DMS153 (cell line): Measurements from ENCODE around the gene RHBDD1.

Source experiments
- DNase-seq: peaks from one replicate; lab custom pipeline; 2025; lab: John Stamatoyannopoulos, UW

RHBDD1 gene

DNA sequence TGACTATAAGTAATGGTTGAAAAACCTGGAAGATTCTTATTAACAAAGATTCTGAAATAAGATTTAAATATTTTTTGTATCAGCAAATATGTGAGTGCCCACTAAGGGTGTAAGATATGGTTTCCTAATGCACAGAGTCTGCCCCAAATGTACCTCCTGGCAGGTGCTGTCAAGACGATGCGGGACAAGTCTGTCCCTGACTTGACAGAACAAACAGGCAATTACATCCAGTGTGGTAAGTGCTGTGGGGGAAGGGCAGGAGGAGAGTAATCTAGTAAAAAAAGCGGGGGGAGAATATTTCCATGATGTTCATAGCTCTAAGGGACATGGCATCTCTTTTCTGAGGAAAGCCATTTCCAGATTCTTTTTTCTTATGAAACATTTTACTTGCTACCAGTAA, 200.7 kb downstream of the RHBDD1 start:
- no peak for DNase-seq

DNA sequence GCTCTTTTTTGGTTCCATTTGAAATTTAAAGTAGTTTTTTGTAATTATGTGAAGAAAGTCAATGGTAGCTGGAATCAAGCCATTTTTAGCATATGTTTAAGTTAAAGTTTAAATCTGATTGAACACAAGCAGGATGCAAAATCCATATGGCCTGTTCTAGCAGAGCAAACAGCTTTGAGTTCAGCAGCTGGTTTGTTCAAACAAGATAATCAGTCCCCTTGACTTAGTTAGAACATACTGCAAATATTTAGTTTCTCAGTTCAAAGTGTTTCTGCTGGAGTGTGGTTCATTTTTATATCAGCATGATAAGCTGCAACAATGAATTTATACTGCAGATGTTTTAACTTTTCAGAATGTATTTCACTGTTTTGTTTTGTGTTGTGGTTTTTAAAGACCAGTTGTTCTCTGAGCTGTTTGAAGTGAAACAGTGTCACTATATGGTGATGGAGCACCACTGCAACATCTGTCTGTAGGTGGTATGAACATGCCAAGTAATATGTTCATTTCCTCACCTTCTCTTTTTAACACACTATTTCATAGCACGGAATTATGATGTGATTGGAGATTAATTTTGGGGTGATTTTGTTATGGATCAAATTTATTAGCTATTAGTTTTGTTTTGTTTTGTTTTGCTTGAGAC, 202.8 kb downstream of the RHBDD1 start:
- no peak for DNase-seq

DNA sequence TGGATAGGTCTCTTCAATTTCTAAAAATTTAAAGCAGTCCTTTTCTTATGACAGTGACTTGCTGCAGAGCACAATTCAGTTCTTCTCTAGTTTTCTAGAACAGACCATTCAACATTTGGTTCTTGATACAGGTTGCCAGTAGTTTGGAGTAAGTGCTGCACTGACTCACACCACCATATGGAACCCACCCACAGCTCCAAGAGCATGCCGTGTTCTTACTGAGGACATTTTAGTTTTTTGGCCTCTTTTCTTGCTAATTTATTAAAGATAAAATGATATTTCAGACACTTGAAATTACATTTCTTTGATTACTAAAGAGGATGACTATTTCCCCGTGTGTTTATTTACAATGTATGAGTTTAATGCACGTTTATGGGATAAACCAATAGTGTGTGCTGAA, 208.1 kb downstream of the RHBDD1 start:
- no peak for DNase-seq
